Head of caudate nucleus (tissue), 42 donors: Measurements from ENCODE around the gene OMP.

ENCODE experiments used
- DNase-seq, 42 donors: peaks; one replicate each; pipeline versions ENCODE4 v3.0.0 to v3.0.0-alpha.2; 2020 to 2021; ENCODE audit warnings: mixed read lengths in 7 of 42
- intact Hi-C: fragments of 100-400 bp; cut with DNase I; formaldehyde crosslinking; loops from one replicate; pipeline ENCODE4 v1.15.0; 2022

OMP gene

GRCh38 chr11:77067861-77068443 is 34.7 kb upstream of the OMP start:
- peak in 7 of 42 donors; percentile 4 to 36 (median 23) for DNase-seq
- intact Hi-C loops: loop anchor here (2.0 kb wide), 1 partner anchor 21 kb away; no protein-coding TSS in a partner anchor

GRCh38 chr11:77068457-77069335 is 33.9 kb upstream of the OMP start:
- peak in 7 of 42 donors; percentile 5 to 27 (median 18) for DNase-seq
- intact Hi-C loops: no loop called here

DNA sequence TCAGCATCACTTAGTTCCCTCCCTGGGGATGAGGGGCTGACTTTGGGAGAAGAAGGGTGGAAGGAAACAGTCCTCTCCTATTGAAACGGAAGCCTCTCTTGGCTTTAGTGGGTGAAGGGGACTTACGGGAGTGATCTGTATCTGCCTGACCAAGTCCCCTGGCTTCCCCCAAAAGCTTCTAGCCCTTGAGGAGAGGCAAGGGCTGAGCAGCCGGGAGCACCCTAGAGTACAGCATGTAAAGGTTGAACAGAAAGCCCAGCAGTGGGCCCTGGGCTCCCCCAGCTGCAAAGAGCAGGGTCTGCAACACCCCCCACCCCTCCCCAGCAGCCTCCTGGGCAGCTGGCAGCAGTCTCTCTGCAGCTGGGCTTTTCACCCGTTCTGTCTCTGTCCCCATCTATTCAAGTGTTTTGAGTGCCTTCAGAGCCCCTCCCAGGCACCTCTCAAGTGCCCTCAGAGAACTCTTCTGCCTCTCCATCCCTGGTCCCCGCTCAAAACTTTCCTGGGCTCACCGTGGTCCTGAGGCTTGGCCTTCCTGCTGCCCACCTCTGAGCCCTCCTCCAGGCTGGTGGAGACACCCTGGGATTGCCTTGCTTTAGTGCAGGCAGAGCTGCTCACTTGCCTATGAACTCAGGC is 33.2 kb upstream of the OMP start:
- DNase-seq: peak in 8 of 42 donors; percentile 6 to 34 (median 19)
- intact Hi-C loops: no loop called here

DNA sequence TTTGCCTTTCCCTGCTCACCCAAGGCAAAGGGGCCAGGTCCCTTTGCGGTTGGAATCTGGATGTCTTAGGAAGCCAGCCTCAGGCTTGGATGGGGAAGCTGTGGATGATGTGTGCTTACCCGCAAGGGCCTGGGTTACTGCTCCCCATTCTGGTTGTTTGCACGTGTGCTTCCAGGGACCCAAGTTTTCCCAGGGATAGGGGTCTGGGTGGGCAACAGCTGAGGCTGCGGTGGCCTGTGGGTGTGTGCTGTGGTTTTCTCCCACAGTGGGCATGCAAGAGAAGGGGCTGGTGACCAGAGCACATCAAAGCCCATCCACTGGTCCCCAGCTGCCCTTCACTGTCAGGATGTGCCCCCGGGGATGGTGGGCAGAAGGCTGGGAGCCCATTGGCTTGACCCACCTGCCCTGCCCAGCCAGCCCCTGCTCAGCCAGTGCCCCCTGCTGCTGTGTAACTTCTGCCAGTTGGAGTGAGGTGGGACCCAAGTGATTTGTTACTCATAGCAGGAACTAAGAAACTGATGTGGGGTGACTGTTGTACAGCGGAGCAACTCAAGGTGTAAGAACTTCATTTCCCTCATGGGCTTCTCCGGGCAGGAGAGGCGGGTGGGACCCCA is 32.6 kb upstream of the OMP start:
- DNase-seq: peak in 7 of 42 donors; percentile 2 to 29 (median 14)
- intact Hi-C loops: no loop called here

DNA sequence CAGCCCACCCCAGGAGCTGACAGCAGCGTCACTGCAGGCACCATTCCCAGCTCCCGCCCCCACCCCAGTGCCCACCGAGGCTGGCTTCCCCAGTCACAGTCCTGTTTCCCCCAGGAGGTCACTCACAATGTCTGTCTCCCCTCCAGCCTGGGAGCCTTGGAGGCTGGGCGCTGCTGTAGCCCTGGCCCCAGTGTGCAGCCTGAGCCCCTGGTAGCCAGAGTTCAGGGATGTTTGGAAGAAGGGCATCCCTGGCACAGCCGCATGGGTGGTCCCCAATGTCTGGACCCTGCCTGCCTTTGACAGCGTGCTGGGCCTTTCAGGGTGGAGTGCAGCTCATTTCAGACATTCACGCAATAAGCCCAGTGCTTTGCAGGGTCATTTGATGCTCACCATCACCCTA is 31.6 kb upstream of the OMP start:
- DNase-seq: peak in 6 of 42 donors; percentile 4 to 30 (median 13)
- intact Hi-C loops: no loop called here

GRCh38 chr11:77071671-77072605 is 30.7 kb upstream of the OMP start:
- DNase-seq: peak in 10 of 42 donors; percentile 6 to 42 (median 20)

DNA sequence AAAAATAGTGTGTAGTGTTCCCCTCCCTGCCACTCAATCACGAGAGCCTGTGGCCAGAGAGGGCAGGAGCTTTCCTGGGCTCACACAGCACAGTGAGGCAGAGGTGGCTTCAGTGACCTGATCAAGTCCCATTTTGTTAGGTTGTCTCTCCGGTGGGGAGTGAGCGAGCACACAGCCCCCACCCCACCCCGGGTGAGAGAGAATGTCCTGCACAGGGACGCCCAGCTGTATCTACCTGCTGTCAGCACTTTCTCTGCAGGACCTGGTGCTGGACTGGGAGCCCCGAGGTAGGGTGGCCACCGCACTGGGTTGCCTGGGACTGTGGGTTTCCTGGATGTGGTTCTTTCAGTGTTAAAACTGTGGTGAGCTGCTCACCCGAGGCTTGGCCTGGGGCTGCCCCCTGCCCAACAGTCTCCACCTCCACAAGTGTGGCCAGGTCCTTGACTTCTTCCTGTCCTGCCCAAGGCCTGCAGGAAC is 29.8 kb upstream of the OMP start:
- peak in 1 of 42 donors; percentile 3 for DNase-seq

More at GRCh38 chr11:77071671-77072605, 30.7 kb upstream of the OMP start:
- intact Hi-C loops: no loop called here

DNA sequence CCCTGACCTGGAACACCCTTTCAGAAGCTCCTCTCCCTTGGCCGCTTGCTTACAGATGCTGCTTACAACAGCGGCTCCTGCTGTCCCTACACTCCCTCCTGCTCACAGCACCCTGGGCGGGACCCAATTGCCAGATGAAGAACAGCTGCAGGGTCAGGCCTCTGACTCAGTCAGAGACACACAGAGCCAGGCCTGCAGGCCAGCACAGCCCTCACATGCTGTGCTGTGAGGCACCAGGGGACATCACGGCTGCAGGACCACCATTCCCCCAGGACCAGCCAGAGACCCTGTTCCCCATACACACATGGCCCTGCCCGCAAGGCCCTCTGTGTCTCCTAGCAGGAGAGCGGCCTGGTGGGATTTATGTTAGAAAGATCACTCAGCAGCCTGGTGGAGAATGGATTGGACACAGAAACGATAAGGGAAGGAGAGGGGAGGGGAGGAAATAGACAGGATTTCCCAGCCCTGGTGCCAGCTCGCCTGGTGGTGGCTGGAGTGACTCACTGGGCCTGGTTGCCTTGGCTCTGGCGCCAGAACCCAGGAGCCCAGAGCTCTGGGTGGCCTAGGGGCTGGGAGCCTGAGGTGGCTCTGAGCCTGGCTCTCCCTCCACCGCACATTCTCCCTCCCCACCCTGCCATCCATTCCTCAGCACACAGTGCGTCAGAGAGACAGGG is 29.2 kb upstream of the OMP start:
- intact Hi-C loops: no loop called here
- peak in 37 of 42 donors; percentile 35 to 84 (median 64) for DNase-seq

More for the DNA sequence above, 29.8 kb upstream of the OMP start:
- intact Hi-C loops: no loop called here

- DNase-seq: peak in 7 of 42 donors; percentile 6 to 38 (median 15)
- intact Hi-C loops: no loop called here
These were observed 28.4 kb upstream of the OMP start for GRCh38 chr11:77074205-77074604.

- intact Hi-C loops: no loop called here
- peak in 7 of 42 donors; percentile 4 to 40 (median 15) for DNase-seq
These were observed 27.9 kb upstream of the OMP start for GRCh38 chr11:77074626-77075221.

- peak in 6 of 42 donors; percentile 1 to 19 (median 6) for DNase-seq
These were observed 27.2 kb upstream of the OMP start for GRCh38 chr11:77075425-77075905.

DNA sequence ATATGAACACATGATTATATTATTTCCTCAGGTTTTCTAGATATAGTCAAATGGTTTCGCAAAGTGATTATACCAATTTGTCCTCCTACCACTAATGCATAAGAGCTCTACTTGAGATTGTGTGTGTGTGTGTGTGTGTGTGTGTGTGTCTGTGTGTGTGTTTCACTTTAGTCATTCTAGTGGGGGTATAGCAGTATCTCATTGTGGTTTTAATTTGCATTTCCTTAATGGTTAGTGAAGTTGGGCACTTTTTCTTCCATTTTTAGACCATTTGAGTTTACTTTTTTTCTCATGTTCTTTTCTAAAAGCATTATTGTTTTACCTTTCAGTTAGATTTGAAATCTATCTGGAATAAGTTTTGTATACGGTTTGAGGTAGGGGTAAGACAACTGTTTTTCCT is 23.0 kb upstream of the OMP start:
- DNase-seq: no peak
- intact Hi-C loops: no loop called here

More at GRCh38 chr11:77075425-77075905, 27.2 kb upstream of the OMP start:
- intact Hi-C loops: no loop called here

- peak in 6 of 42 donors; percentile 2 to 8 (median 4) for DNase-seq
- intact Hi-C loops: no loop called here
These were observed 21.9 kb upstream of the OMP start for GRCh38 chr11:77080643-77081210.

DNA sequence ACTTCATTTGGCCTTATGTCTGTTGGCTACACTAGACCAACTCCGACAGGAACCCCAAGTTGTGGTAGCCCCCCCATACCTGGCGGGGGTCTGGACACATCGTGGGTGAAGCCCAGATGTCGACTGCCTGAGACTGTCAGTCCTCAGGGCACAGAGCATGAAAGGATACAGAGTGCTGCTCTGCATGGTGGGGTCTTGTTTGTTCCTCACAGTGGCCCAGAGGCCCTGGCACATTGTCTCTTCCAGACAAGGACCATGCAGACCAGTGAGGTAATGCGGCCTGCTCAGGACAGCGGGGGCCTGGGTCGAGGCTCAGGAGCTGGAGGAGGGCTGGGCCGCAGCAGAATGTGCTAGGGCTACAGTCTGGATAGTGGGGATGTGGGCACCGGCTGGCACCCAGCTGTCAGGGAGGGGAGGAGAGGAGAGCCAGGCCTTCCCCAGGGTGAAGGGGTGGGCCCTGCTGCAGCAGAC is 21.2 kb upstream of the OMP start:
- intact Hi-C loops: no loop called here
- peak in 12 of 42 donors; percentile 0 to 36 (median 11) for DNase-seq

GRCh38 chr11:77081976-77082836 is 20.4 kb upstream of the OMP start:
- DNase-seq: peak in 14 of 42 donors; percentile 2 to 35 (median 8)
- intact Hi-C loops: no loop called here
